SU-DHL-6 (cell line): ENCODE data around the gene ATP6V0B.

Source experiments
- H2AFZ ChIP-seq: fragments of 200-600 bp; sonication (generic); 2 replicates; pipeline ENCODE4 v1.6.1; 2014; ENCODE audit warnings: low read depth, mild to moderate bottlenecking, moderate library complexity, mixed read lengths, antibody characterized with exemption, low read length; ENCODE audit not compliant: severe bottlenecking
- H3F3A ChIP-seq: fragments of 200-600 bp; shearing (Covaris generic); 2 replicates; pipeline ENCODE4 v1.6.0; 2016; ENCODE audit warnings: antibody characterized with exemption, mild to moderate bottlenecking; ENCODE audit not compliant: insufficient read depth
- H3K27ac ChIP-seq: fragments of 200-600 bp; sonication (generic); 2 replicates; pipeline ENCODE4 v1.5.1; 2016; ENCODE audit warnings: low read depth, mild to moderate bottlenecking, low read length, moderate library complexity, mixed read lengths
- H3K27me3 ChIP-seq: fragments of 200-600 bp; sonication (generic), shearing (Covaris generic); 2 replicates; pipeline ENCODE4 v1.6.0; 2014; ENCODE audit warnings: mild to moderate bottlenecking, low read length
- H3K36me3 ChIP-seq: fragments of 200-600 bp; sonication (generic); 2 replicates; pipeline ENCODE4 v1.6.1; 2014; ENCODE audit warnings: mild to moderate bottlenecking, low read length, mixed read lengths
- H3K4me2 ChIP-seq: fragments of 300-600, 200-600 bp; shearing (Covaris generic), sonication (generic); 2 replicates; pipeline ENCODE4 v1.6.0; 2014; ENCODE audit warnings: low read length, low read depth, mild to moderate bottlenecking; ENCODE audit not compliant: poor library complexity, severe bottlenecking
- H3K4me3 ChIP-seq: fragments of 200-600 bp; sonication (generic); 2 replicates; pipeline ENCODE4 v1.5.1; 2014; ENCODE audit warnings: antibody characterized with exemption, low read length, mild to moderate bottlenecking, mixed read lengths; ENCODE audit not compliant: insufficient read depth, poor library complexity, severe bottlenecking
- H3K79me2 ChIP-seq: fragments of 200-600 bp; sonication (generic); 2 replicates; pipeline ENCODE4 v1.6.1; 2014; ENCODE audit warnings: mild to moderate bottlenecking, low read length, moderate library complexity; ENCODE audit not compliant: insufficient read depth
- H3K9ac ChIP-seq: fragments of 200-600 bp; sonication (generic); 2 replicates; pipeline ENCODE4 v1.7.0; 2014; ENCODE audit warnings: mild to moderate bottlenecking, low read length
- H3K9me2 ChIP-seq: fragments of 200-600 bp; sonication (generic); replicated peaks from 2 replicates; pipeline ENCODE4 v1.6.1; 2014; ENCODE audit warnings: low read length; ENCODE audit not compliant: insufficient read depth
- H3K9me3 ChIP-seq: fragments of 200-600 bp; sonication (generic); 2 replicates; pipeline ENCODE4 v1.6.1; 2014; ENCODE audit warnings: low read length, mixed read lengths; ENCODE audit not compliant: insufficient read depth
- H4K20me1 ChIP-seq: fragments of 200-600 bp; sonication (generic); 2 replicates; pipeline ENCODE4 v1.6.1; 2014; ENCODE audit warnings: low read depth, mild to moderate bottlenecking, antibody characterized with exemption, low read length, moderate library complexity, mixed read lengths
- EZH2phosphoT487 ChIP-seq: fragments of 200-600 bp; sonication (generic), shearing (Covaris generic); conservative IDR thresholded peaks from 2 replicates; pipeline ENCODE4 v1.6.1; 2018; ENCODE audit warnings: mild to moderate bottlenecking, antibody characterized with exemption, low read length, moderate library complexity, mixed read lengths
- TF ChIP-seq, protein P1 (sequence below): fragments of 200-600 bp; sonication (generic); IDR thresholded peaks from one replicate; pipeline ENCODE4 v1.5.1; 2017; ENCODE audit warnings: antibody characterized with exemption, mild to moderate bottlenecking, low read length, moderate library complexity; ENCODE audit not compliant: insufficient read depth, poor library complexity, severe bottlenecking

The ATP6V0B gene

DNA sequence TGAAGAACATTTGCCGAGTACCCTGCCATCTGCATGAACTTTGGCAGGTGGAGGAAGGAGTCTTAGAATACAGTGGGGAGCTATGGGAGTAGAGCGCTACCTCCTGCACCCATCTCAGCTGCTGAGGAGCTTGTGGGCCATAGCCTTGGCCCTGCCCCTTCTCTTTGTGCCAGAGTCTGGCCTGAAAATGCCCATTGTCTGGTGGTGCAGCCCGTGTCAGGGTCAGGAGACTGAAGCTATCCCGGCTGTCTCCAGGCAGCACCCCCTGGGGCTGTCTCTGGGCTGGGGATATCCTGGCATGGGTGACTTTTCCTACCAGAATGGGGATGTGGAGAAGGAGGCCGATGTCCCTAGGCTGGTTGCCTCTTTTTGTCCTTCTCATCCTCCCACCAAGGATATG lies 20.7 kb upstream of the ATP6V0B start:
- no peak overlapping the region for H3K4me2 ChIP-seq
- no peaks in the 10 kb centered on the region for H3F3A ChIP-seq
- no peak overlapping the region for H3K4me3 ChIP-seq
- H3K27me3 ChIP-seq, result no peaks in the 10 kb centered on the region
- TF ChIP-seq, protein P1, sequence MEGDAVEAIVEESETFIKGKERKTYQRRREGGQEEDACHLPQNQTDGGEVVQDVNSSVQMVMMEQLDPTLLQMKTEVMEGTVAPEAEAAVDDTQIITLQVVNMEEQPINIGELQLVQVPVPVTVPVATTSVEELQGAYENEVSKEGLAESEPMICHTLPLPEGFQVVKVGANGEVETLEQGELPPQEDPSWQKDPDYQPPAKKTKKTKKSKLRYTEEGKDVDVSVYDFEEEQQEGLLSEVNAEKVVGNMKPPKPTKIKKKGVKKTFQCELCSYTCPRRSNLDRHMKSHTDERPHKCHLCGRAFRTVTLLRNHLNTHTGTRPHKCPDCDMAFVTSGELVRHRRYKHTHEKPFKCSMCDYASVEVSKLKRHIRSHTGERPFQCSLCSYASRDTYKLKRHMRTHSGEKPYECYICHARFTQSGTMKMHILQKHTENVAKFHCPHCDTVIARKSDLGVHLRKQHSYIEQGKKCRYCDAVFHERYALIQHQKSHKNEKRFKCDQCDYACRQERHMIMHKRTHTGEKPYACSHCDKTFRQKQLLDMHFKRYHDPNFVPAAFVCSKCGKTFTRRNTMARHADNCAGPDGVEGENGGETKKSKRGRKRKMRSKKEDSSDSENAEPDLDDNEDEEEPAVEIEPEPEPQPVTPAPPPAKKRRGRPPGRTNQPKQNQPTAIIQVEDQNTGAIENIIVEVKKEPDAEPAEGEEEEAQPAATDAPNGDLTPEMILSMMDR, result no peak
- TF ChIP-seq EZH2phosphoT487, result no peak
- no peak overlapping the region for H2AFZ ChIP-seq
- no peaks in the 10 kb centered on the region for H3K9me2 ChIP-seq
- no peak overlapping the region for H3K27ac ChIP-seq
- H3K9ac ChIP-seq, result no peak overlapping the region
- no peaks in the 10 kb centered on the region for H3K9me3 ChIP-seq
- no peaks in the 10 kb centered on the region; the same call in 1 of the 2 replicates for H4K20me1 ChIP-seq
- no peaks in the 10 kb centered on the region for H3K36me3 ChIP-seq
- no peaks in the 10 kb centered on the region; the same call in 1 of the 2 replicates for H3K79me2 ChIP-seq

DNA sequence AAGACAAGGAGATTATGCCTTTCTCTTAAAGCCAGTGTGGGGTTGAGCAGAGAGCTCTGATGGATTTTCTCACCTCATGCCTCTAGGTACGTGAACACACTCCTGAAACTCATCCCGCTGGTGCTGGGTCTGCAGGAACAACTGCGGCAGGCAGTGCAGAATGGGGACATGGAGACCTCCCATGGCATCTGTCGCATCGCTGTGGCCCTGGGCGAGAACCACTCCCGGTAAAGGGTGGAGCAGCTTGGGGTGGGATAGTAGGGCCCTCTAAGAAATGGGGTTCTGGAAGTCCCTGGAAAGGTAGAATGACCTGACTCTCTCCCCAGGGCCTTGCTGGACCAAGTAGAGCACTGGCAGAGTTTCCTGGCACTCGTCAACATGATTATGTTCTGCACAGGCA lies 18.5 kb upstream of the ATP6V0B start:
- Histone ChIP-seq H3K4me2 (no peak overlapping the region), H3K9ac (no peak overlapping the region), H3K36me3 (no peaks in the 10 kb centered on the region), H3K9me2 (no peaks in the 10 kb centered on the region), H3K4me3 (no peak overlapping the region), H2AFZ (no peak overlapping the region), H3K27me3 (no peaks in the 10 kb centered on the region), H3K27ac (no peak overlapping the region), H3F3A (no peaks in the 10 kb centered on the region), H3K9me3 (no peaks in the 10 kb centered on the region), H4K20me1 (no peaks in the 10 kb centered on the region; the same call in 1 of the 2 replicates), H3K79me2 (no peaks in the 10 kb centered on the region; the same call in 1 of the 2 replicates)
- TF ChIP-seq, protein P1, result no peak

DNA sequence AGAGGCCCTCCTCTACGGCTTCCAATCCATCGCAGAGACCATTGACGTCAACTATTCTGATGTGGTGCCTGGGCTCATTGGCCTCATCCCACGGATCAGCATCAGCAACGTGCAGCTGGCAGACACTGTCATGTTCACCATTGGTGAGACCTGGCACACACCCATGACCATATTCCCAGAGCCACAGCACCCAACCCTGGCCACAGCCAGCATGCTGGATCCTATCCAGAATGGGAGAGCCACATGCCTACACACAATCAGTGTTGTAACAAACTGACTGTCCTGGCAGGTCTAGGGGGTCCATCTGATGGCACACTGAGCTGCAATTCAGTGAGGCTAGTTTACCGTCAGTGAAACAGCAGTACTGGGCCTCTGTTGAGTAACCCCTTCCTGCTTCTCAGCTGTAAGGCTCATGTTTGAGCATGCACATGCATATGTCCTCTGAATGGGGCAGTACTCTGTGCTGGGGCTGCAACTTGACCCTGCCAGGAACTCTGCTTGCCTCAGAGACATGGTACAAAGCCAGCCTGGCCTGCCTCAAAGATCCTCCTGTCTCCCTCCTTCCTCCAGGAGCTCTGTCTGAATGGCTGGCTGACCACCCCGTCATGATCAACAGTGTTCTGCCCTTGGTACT lies 17.2 kb upstream of the ATP6V0B start:
- Histone ChIP-seq H3K9me3 (no peaks in the 10 kb centered on the region), H3F3A (no peaks in the 10 kb centered on the region), H3K27ac (no peak overlapping the region), H3K27me3 (no peaks in the 10 kb centered on the region), H3K9me2 (no peaks in the 10 kb centered on the region), H3K9ac (no peak overlapping the region), H3K36me3 (no peaks in the 10 kb centered on the region), H3K4me3 (no peak overlapping the region), H2AFZ (no peak overlapping the region), H3K4me2 (no peak overlapping the region), H4K20me1 (no peaks in the 10 kb centered on the region; the same call in 1 of the 2 replicates), H3K79me2 (no peaks in the 10 kb centered on the region; the same call in 1 of the 2 replicates)
- TF ChIP-seq EZH2phosphoT487, result no peak
- TF ChIP-seq, protein P1, result no peak
